ENCODE measurements around the gene GALNT4.

GALNT4 gene

GRCh38 chr12:89524541-89525304 lies at the start of gene GALNT4:
GALNT4 (minus strand) TSS chr12:89524796; CDS start chr12:89524549, 247 bp downstream.
- peak; percentile 71 for DNase-seq (ENCODE audit: low spot score)

GRCh38 chr12:89573051-89573810 lies 48.6 kb upstream of the GALNT4 start:
- DNase-seq (ENCODE audit: low spot score), result no peak

- DNase-seq (ENCODE audit: low spot score), result no peak
These were observed 47.0 kb upstream of the GALNT4 start for GRCh38 chr12:89571491-89572195.

- no peak for DNase-seq (ENCODE audit: low spot score)
These were observed 43.9 kb upstream of the GALNT4 start for GRCh38 chr12:89568484-89568883.

- no peak for DNase-seq (ENCODE audit: low spot score)
These were observed 43.2 kb upstream of the GALNT4 start for GRCh38 chr12:89567691-89568239.

GRCh38 chr12:89566615-89567014 lies 42.0 kb upstream of the GALNT4 start:
- DNase-seq (ENCODE audit: low spot score), result no peak

GRCh38 chr12:89565002-89565401 lies 40.4 kb upstream of the GALNT4 start:
- DNase-seq (ENCODE audit: low spot score), result no peak

- DNase-seq (ENCODE audit: low spot score), result no peak
These were observed 35.2 kb upstream of the GALNT4 start for GRCh38 chr12:89559753-89560152.

- peak; percentile 39 for DNase-seq (ENCODE audit: low spot score)
These were observed 32.4 kb upstream of the GALNT4 start for GRCh38 chr12:89556976-89557375.

GRCh38 chr12:89552376-89552775 lies 27.8 kb upstream of the GALNT4 start:
- DNase-seq (ENCODE audit: low spot score), result no peak

- no peak for DNase-seq (ENCODE audit: low spot score)
These were observed 27.2 kb upstream of the GALNT4 start for GRCh38 chr12:89551747-89552146.

- no peak for DNase-seq (ENCODE audit: low spot score)
These were observed 22.5 kb upstream of the GALNT4 start for GRCh38 chr12:89547101-89547500.

- DNase-seq (ENCODE audit: low spot score), result no peak
These were observed 21.6 kb upstream of the GALNT4 start for GRCh38 chr12:89546151-89546550.

- DNase-seq (ENCODE audit: low spot score), result peak; percentile 21
These were observed 20.1 kb upstream of the GALNT4 start for GRCh38 chr12:89544681-89545184.

- DNase-seq (ENCODE audit: low spot score), result no peak
These were observed 19.4 kb upstream of the GALNT4 start for GRCh38 chr12:89544022-89544421.

- peak; percentile 72 for DNase-seq (ENCODE audit: low spot score)
These were observed 18.5 kb upstream of the GALNT4 start for GRCh38 chr12:89542912-89543592.

- no peak for DNase-seq (ENCODE audit: low spot score)
These were observed 17.6 kb upstream of the GALNT4 start for GRCh38 chr12:89542236-89542635.

- DNase-seq (ENCODE audit: low spot score), result no peak
These were observed 16.0 kb upstream of the GALNT4 start for GRCh38 chr12:89540586-89540985.

- no peak for DNase-seq (ENCODE audit: low spot score)
These were observed 15.0 kb upstream of the GALNT4 start for GRCh38 chr12:89539426-89540223.

- no peak for DNase-seq (ENCODE audit: low spot score)
These were observed 14.3 kb upstream of the GALNT4 start for GRCh38 chr12:89538897-89539296.

- DNase-seq (ENCODE audit: low spot score), result no peak
These were observed 12.8 kb upstream of the GALNT4 start for GRCh38 chr12:89537389-89537788.

Measured in SW480 (cell line).